ENCODE measurements around the gene PPIE.

Gene PPIE

DNA sequence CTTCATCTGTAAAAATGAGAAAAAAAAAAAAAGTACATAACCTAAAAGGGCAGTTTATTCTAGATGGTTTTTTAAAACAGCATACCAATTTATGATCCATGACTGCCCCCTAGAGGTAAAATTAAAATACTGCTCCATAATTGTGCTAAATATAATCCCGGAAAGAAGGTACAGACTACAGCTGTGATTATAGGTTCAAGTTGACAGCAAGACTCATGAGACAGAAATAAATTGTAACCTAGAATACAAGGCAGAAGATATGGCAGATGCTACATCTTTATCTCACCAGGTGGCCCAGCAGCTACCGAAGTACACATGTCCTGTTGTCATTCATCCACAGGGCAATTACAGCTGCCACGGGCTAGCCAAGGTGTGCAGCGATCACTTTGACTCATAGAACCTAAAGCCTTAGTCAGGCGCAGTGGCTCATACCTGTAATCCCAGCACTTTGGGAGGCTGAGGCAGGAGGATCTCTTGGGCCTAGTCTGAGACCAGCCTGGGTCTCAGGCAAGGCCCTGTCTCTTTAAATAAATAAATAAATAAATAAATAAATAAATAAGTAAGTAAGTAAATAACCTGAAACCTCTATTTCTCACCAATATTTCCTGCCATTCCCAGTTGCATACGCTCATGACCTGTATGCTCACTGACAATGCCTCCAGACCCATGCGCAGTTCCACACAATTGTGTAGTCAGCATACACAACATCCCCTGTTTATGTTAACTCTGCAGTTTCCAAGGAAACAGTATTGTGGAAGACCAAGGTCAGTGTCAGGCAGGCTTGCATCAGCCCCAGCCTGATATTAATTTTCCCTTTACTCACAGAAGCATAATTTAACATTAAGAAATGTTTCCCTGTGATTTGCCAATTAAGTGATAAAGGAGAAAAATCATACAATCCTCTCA is 18.3 kb upstream of the PPIE start:
- DNase-seq: no peak

DNA sequence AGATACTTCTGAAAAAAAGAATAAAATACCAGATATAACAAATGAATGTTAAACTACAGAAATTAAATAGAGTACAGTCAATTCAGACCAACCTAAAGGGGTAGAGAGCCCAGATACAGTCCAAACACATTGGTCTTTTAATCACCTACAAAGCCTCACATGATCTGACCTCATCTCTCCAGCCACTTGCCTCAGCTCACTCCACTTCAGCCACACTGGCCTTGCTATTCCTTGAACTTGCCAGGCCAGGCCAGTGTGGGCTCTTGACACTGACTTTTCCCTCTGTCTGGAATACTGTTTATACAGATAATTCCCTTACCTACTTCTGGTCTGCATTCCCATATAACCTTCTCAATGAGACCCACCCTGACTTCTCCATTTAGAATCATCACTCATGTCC is 17.0 kb upstream of the PPIE start:
- no peak for DNase-seq

DNA sequence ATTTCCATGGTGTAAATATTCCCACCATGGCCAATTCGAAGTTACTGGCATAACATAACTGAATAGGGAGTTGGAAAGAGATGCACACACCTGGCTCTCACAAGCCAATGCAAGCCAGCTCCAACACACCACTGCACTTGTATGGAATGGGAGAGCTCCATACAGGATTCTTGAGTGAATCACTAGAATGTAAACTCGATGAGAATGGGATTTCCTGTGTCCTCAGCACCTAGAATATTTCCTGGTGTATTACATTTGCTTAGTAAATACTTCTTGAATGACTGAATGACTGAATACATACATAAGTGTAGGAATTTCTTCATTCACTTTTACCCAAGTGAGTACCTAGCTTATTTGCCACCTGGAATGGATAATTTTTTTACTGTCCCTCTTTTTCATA is 16.2 kb upstream of the PPIE start:
- DNase-seq: no peak

DNA sequence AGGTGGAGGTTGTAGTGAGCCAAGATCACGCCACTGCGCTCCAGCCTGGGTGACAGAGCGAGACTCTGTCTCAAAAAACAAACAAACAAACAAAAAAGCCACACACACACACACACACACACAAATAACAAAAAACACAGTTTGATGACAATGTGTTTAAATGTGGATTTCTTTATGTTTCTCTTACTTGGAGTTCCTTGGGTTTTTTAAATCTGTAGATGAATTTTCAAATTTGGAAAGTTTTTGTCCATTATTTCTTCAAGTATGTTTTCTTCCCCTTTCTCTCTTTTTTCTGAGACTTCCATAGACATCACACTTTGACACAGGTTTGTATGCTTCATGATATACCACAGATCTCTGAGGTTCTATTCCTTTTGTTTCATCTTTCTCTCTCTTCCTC is 12.1 kb upstream of the PPIE start:
- DNase-seq: no peak

DNA sequence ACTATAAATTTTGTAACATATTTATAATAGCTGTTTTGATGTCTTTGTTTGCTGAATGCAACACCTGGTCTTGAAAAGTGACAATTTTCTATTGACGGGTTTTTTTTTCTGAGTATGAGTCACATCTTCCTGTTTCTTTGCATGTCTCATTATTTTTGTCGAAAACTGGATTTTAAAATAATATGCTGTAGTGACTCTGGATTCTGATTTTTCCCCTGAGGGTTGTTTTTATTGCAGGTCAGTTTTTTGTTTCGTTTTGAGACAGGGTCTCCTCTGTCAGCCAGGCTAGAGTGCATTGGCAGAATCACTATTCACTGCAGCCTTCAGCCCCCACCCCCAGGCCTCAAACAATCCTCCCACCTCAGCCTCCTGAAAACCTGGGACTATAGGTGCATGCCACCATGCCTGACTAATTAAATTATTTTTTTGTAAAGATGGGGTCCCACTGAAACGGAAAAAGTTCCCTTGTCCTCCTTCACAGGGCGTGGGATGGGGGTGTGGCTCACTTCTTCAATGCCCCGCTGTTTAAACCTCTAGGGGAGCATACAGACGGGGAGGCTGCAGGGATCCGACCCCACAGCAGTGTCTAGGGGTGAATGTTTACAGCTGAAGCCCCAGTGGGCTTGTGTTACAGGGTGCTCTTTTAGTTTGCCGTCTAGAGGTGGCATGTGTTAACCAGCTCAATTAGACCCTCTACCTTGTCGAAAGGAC is 11.3 kb upstream of the PPIE start:
- no peak for DNase-seq

DNA sequence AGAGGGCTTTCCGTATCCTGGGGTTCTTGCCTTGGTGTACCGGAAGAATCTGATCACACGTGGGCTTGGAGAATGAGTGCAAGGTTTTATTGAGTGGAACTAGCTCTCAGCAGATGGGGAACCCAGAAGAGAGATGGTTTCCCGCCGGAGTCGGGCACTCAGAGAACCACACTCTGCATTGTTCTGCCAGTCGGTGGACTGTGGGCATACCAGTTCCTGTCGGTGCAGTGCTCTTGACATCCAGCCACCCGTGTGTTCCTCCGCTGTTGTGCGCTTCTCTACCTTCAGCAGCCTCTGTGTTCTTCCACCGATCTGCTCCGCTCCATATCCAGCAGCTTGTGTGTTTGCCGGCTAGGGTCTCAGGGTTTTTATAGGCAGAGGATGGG is 10.8 kb upstream of the PPIE start:
- no peak for DNase-seq

DNA sequence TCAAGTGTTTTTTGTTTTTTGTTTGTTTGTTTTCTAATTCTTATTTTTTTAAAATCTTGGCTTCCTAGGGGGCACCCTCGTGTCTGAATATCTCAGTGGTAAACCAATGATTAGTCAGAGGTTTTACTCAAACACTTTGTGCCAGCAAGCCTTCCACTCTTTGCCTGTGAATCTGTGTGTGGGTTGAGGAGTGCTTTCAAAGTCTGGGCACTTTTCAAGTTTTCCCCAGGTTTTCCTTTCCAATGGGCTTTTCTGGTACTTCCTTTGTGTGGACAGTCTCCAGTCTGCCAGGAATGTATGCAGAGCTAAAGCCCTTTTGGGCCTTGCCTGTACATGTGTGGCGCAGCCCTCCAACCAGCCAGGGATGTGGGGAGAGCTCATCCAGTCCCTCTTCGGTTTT is 9.7 kb upstream of the PPIE start:
- no peak for DNase-seq

DNA sequence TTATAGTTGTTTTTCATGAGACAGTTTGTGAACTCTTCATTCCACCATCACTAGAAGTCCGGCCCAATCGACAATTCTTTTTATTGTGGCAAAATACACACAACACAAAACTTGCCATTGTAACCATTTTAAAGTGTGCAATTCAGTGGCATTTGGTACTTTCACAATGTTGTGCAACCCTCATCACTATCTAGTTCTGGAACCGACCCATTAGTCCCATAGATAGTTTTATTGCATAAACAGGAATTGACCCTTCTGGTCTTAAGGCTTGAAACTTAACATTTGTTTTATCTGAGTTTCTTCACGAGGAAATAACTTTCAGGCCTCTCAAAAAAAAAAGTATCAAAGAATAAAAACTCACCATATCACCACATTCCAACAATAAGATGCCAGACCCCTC is 8.8 kb upstream of the PPIE start:
- DNase-seq: no peak

DNA sequence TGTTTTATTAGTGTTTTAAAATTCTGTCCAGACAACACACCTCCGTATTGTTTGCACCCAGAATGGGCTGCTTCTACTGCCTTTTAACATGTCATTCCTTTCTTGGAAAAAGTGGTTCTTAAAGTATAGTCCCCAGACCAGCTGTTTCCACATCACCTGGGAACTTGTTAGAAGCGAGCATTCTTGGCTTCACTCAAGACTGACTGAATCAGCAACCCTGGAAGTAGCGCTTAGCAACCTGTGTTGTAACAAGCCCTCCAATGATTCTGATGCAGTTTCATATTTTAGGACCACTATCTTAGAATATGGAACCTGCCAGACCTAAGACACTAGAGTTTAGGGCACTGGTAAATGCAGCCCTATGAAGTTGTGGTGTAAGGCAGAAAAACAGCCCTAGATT is 6.0 kb upstream of the PPIE start:
- DNase-seq: no peak

DNA sequence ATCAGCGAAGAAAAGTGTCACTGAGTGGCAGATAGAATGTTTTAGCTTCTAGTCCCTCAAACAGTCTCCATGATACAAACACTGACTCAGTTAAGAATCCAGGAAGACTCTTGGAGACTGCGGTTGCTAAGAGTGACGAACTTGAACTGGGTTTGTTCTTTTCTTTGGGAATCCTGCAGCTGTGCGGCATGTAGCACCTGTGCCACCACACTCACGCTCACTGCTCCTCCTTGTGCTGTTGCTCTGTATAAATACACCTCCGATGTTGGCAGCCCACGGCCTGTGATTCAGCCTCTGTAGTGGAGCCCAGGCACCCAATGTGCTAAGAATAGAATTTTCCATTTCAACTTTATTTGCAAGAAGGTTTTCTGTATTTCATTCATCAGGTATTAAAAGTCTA is 5.5 kb upstream of the PPIE start:
- no peak for DNase-seq

DNA sequence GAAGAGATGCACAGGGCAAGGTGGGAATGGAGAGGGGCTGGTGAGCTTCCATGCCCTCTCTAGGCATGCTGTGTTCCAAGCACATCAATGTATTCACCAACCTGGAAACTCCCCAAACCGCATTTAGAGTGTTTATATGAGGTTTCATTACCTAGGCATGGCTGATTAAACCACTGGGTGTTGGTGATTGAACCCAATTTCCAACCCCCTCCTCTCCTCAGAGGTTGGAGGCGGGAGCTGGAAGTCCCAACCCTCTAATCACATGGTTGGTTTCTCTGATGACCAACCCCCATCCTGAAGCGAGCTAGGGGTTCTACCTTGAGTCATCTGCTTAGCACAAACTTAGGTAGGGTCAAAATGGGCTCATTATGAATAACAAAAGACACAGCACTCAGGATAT is 3.0 kb upstream of the PPIE start:
- DNase-seq: no peak

DNA sequence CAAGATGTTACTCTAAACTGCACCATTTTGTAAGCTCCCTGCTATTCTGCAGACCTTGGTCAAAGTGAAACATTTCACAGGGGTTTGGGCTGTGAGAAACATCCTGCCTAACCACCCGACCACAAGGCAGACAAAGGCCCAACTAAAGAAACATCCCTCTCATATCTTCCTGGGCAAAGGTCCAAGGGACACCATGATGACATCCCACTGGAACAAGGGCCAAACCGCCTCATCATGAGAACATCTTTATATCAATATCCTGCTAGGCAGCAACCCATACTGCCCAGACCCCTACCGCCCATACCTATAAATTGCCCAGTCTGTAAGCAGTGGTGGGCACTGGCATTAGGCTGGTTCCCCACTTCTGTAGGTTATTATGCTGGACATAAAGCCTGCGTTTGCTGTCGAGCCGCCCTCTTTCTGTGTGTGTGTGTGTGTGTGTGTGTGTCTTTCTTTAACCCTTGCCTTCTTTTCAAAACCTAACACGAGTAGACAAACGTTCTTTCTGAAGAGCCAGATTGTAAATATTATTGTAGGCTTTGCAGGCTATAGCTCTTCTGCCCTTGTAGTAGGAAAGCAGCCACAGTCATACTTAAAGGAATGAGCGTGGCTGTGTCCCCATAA is 1.0 kb upstream of the PPIE start:
- DNase-seq: no peak

DNA sequence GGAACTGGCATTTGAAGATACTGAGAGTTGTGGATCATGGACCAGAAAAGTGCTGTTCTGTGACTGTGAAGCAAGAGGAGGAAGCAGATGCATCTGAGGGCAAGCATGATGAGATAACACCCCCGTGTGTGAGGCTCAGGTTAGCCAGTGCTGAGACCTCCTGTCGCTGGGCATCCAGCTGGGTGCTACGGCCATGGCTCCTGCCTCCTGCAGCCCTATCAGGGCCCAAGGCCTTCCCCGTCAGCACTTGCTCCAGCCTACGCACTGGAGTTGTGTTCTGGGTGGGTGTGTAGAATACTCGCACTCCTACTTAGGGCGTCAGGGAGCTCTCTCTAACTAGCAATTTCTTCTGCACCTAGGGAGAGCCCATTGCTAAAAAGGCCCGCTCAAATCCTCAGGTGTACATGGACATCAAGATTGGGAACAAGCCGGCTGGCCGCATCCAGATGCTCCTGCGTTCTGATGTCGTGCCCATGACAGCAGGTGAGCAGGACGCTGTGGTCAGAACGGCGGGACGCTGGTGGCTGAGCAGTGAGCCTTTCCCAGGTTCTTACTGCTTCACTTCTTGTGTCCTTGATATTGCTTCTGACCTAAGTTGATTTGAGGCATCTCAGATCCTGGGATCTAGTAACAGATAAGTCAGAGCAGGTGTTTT is 6.5 kb downstream of the PPIE start:
- no peak for DNase-seq

DNA sequence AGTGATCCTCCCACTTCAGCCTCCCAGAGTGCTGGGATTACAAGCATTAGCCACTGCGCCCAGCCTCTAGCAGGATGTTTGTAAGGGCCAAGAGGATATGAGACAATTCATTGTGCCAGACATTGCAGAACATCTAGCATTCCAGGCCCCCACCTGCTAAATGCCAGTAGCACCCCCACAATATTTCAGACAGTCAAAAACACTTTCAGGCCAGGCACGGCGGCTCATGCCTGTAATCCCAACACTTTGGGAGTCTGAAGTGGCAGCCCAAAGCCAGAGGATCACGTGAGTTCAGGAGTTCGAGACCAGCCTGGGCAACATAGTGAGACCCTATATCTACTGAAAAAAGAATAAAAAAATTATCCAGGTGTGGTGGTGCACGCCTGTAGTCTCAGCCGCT is 12.9 kb downstream of the PPIE start:
- DNase-seq: no peak

DNA sequence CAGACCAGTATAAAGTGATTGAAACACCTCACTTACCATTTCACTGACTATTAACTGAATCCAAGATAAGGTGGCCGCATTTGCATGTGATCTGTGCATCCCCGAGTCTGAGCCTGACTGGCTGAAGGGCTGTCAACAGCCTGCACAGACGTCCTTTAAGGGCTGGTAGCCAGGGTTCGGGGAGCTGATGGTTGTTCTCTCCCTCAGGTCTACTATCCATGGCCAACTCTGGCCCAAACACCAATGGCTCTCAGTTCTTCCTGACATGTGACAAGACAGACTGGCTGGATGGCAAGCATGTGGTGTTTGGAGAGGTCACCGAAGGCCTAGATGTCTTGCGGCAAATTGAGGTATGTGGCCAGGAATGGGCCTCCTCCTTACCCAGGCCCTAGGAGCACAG is 14.0 kb downstream of the PPIE start:
- no peak for DNase-seq

DNA sequence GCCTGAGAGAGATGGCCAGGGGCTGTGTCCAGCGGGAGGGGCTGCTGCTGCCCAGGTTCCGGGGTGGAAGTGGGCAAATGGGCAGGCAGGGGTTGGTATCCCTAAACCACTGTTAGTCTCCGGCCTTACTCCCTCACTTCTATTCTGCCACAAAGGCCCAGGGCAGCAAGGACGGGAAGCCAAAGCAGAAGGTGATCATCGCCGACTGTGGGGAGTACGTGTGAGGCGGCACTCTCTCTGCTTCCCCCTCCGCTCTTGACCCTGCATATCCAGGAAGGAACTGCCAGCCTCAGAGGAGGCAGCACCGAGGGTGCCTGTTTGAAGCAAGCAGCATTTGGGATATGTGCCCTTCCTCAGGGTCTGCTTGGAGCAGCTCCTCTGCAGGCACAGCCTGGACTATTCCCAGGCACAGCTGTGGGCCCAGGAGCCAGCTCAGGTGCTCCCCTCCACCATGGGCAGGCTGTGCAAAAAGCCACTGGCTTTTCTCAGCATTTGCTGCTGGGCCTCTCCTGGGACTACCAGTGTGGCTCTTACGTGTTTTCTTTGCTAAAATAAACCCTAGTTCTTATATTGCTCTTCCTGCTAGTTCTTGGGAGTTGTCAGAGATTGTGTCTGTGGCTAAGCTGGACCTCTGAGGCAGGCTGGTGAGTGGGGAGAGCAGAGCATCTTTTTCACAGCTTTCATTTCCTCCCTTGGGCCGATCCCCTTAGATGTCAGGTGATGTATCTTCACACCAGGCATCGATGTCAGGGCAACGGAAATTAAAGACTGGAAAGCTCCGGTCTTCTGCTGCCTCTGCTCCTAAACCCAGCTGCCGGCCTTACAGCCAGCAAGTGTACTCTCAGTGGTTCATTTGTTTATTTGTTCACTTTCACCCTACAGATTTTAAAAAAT is 14.7 kb downstream of the PPIE start:
- DNase-seq: no peak

DNA sequence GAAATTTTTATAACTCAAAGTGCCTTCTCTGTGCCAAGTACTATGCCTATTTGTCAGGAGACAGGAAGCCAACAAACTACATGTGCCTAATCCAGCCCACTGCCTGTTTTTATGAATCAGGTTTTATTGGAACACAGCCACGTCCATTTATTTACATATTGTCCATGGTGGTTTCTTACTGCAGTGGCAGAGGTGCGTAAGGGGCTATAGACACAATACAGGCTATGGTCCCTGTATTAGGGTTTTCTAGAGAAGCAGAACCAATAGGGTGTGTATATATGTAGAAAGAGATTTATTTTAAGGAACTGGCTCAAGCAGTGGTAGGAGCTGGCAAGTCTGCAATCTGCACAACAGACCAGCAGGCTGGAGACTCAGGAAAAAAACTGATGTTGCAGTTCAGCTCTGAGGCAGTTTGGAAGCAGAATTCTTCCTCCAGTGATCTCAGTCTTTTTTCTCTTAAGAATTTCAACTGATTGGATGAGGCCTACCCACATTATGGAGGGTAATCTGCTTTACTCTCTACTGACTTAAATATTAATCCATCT is 15.4 kb downstream of the PPIE start:
- no peak for DNase-seq

DNA sequence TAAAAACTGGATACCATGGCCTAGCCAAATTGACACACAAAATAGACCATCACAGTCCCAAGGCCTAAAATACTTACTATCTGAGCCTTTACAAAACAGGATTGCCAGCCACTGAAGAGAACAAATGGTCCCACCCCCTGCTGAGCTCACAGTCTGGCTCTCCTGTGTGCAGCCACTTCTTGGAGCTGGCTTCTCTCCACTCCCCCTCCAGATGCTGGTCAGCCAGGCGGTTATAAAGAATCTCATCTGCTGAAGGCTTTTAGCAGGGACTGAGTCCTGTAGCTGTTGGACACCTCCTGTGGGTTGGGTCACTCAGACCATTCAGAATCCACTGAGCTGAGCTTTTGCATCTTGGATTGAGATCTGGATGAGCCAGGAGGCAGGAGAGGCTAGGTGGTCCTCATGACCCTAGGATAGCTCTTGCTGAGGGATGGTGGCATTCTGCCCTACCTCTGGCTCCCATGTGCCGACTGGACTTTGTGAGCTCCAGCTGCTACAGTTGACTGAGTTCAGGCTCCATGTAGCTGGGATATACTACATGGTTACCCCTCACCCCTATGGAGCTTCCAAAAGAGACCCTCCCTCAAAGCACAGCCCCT is 16.3 kb downstream of the PPIE start:
- no peak for DNase-seq

DNA sequence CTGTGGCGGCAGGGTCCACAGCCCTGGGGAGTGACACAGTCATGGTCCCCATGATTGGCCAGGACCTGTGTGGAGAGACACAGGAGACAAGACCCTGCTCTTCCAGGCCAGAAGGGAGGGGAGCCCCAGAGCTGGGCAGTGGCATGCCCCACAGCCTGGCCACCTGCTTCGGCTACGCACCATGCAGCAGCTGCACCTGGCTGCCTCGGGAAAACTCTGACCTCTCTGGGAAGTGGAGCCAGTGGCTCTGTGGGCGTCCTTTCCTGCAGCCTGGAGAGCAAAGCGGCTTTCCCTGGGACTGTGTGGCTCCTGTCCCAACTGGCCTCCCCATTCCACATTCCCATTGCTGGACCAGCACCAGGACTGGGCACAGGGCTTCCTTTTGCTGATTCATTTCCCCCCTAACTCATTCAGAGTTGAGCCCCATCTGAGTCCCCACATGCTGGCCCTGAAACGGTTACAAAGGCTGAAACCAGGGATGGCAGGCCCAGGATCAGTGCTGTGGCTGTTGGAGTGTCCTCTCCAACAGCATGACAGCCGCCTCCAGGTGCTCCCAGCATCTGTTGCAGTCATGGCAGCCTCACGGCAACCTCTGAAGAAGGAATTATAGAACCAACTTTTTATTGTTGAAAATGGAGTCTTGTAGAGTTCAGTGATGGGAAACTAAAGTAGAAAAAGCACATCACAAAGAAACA is 17.4 kb downstream of the PPIE start:
- DNase-seq: no peak

DNA sequence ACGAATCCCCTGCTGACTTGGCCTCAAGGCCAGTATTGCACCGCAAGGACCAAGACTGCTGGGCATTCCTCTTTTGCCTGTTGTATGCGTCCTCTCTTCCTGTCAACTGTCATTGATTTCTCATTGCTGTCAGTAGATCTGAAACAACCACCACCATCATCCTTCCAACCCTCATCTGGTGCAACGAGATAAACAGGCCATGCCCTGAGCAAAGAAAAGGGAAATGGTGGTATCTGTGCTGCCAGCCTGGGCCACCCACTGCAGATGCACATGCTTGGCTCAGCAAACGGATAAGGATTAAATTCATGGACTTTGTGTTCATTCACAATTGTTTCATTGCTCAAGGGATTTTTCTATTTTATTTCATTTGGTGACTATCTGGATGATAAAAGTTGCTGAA is 18.8 kb downstream of the PPIE start:
- no peak for DNase-seq

Data from effector CD4-positive, alpha-beta T cell (primary cell).